Motor neuron (in vitro differentiated cells): ENCODE measurements around the gene SLC16A3. TPM values are rescaled to one million over a fixed set of nuclear protein-coding genes. Genes with fewer than 3 reads are reported as not detected.
A peak's percentile ranks its signal among the peaks of the same experiment; 100 is the strongest.
"Not testable (repeated sequence)": the region's sequence is repeated elsewhere in the genome, so short reads cannot be mapped to it uniquely, and the experiment has no call there.

Experiments
- ATAC-seq, 8 experiments: fragments of 200-7000 bp; cut with Tn5 transposase; replicated peaks in 6 of 8; 2 replicates each; pipeline ENCODE4 v1.8.0; 2021; ENCODE audit warnings: mild to moderate bottlenecking in 8 of 8, moderate library complexity in 8 of 8
- H3K27ac ChIP-seq, 2 donors: fragments of 250-450 bp; sonication (Bioruptor Pico); 2 replicates each; pipeline ENCODE4 v1.9.0; 2021; ENCODE audit warnings: antibody characterized with exemption in 2 of 2, mild to moderate bottlenecking in 2 of 2, moderate library complexity in 1 of 2
- H3K4me1 ChIP-seq, 2 donors: fragments of 250-450 bp; sonication (Bioruptor Pico); replicated peaks in 1 of 2; 2 replicates each; pipeline ENCODE4 v1.6.1; 2021; ENCODE audit warnings: antibody characterized with exemption in 2 of 2, mild to moderate bottlenecking in 2 of 2, moderate library complexity in 1 of 2
- H3K4me3 ChIP-seq, 5 donors: fragments of 250-450 bp; sonication (Bioruptor Pico); 2 replicates each; pipeline ENCODE4 v1.9.0; 2021; ENCODE audit warnings: antibody characterized with exemption in 5 of 5, mild to moderate bottlenecking in 5 of 5, moderate library complexity in 4 of 5
- WGBS, 10 experiments: fragments of 450-650 bp; shearing (Covaris generic); methylation state at CpG; one replicate each; pipeline ENCODE4 v1.0.0; 2022; 5-methylcytosine and 5-hydroxymethylcytosine counted together
- in situ Hi-C, 9 experiments: fragments of 400-800 bp; cut with MboI; loops; one replicate each; pipeline ENCODE4 v1.15.0; 2021; ENCODE audit warnings: low sequenced_read_pairs in 9 of 9, low pct_unique_long_range_greater_than_20kb in 2 of 9; ENCODE audit not compliant: unreplicated experiment in 9 of 9
- total RNA-seq, 8 experiments: library from RNA; unstranded; fragments of 300-600 nt; gene quantifications; 2 replicates each; pipeline versions ENCODE4 v1.2.3 to v1.2.4, GENCODE V29; 2022

Gene SLC16A3
- total RNA-seq, 8 experiments from 2014 or later: 7.6 to 117 (median 16.2) TPM

- Histone ChIP-seq H3K4me1 (no peaks in the 10 kb centered on the region), H3K4me3 (no peak overlapping the region), H3K27ac (no peak overlapping the region)
- in situ Hi-C loops: no loop called here
- 20 to 100% (median 90%) methylated on average over 1 to 14 of the region's 25 CpGs; no CpG with 5 or more reads in 1 of the 10 experiments for WGBS, 10 experiments
- no peak for ATAC-seq
Measured at GRCh38 chr17:82195675-82196672, 32.9 kb upstream of the SLC16A3 start.

GRCh38 chr17:82198092-82198491 is 30.8 kb upstream of the SLC16A3 start:
- in situ Hi-C loops: no loop called here
- Histone ChIP-seq H3K4me3 (no peak overlapping the region), H3K27ac (no peak overlapping the region), H3K4me1 (no peaks in the 10 kb centered on the region)
- no peak for ATAC-seq
- WGBS, 10 experiments: 82 to 100% (median 95%) methylated on average over 1 to 3 of the region's 4 CpGs; no CpG with 5 or more reads in 4 of the 10 experiments

- WGBS, 10 experiments: 80 to 100% (median 93%) methylated on average over 1 to 8 of the region's 12 CpGs; no CpG with 5 or more reads in 2 of the 10 experiments
- ATAC-seq: no peak
- in situ Hi-C loops: no loop called here
- no peaks in the 10 kb centered on the region for H3K4me1 ChIP-seq
- no peak overlapping the region for H3K27ac ChIP-seq
- H3K4me3 ChIP-seq: no peak overlapping the region
Measured at GRCh38 chr17:82199496-82199895, 29.3 kb upstream of the SLC16A3 start.

DNA sequence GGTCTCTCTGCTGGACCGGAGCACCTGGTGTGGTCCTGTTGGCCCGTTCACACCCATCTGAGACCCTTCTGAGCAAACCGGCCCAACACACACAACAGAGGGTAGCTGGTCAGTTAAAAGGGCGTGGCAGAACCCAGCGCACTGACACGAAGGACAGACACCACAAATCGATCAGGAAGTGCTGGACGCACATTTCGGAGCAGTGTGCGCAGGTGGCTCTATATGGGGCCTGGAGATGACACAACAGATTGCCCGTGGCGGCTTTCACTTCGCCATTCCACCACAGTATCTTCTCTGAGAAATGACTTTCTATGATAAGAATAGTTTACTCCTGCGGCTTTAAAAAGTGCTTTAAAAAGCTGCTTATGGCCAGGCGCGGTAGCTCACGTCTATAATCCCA is 28.7 kb upstream of the SLC16A3 start:
- in situ Hi-C loops: no loop called here
- ATAC-seq: no peak

DNA sequence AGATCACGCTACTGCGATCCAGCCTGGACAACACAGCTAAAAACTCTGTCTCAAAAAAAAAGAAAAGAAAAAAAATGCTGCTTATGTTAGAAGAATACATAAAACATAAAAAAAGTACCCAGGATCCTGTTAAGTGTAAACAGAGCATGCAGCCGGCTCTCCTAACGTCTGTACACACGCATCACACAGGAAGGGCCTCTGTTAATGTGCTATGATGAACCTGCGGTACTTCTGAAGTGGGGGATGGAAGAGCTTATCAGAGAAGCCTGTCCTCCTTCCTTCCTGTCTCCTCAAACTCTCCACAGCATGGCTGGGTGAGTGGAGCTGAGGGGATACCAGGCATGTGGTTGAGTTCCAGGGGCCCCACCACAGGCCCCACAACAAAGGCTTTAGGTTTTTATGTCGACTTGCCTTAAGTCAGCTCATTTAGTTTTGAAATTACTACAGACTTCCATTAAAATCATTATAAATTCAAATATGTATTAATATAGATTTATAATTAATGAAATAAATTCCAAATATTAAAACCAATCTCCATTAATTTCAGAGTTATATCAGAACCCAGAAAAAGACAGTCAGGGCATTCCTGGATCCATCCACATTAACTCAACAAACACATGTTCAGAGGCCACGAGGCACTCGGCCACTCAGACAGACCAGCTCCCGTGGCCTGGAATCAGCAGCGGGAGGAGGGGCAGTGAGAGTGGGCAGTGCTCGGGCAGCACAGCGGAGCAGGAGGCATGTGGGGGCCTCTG is 27.9 kb upstream of the SLC16A3 start:
- 76 to 100% (median 95%) methylated on average over 1 to 7 of the region's 13 CpGs; no CpG with 5 or more reads in 1 of the 10 experiments for WGBS, 10 experiments
- Histone ChIP-seq H3K4me3 (no peak overlapping the region), H3K27ac (no peak overlapping the region), H3K4me1 (peaks cover 7 to 10% of the 10 kb centered on the region in 2 donors)
- ATAC-seq: no peak
- in situ Hi-C loops: no loop called here

More for the DNA sequence above, 28.7 kb upstream of the SLC16A3 start:
- no peak overlapping the region for H3K27ac ChIP-seq
- H3K4me3 ChIP-seq: no peak overlapping the region
- WGBS, 10 experiments: 91 to 100% (median 98%) methylated on average over 1 to 14 of the region's 17 CpGs; no CpG with 5 or more reads in 2 of the 10 experiments
- peaks cover under 1 to 4% of the 10 kb centered on the region in 2 donors for H3K4me1 ChIP-seq

DNA sequence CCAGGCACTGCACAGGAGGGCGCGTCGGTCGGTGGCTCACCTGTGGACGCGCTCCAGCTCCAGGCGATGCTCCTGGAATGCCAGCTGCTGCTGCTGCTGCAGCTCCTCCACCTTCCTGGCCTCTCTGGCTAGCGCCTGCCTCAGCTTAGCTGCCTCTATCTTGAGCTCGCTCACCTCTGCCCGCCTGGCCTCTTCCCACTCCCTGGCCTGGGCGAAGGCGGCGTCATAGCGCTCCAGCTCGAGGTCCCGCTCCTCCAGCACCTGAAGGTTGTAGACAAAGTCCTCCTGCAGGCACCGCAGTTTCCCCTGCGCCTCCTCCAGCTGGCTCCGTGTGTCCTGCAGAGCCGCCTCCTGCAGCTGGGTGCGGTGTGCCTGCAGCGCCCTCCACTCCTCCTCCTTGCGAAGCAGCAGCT is 27.3 kb upstream of the SLC16A3 start:
- in situ Hi-C loops: no loop called here
- WGBS, 10 experiments: 80 to 100% (median 92%) methylated on average over 1 to 7 of the region's 23 CpGs; no CpG with 5 or more reads in 5 of the 10 experiments
- H3K4me1 ChIP-seq: peaks cover 13 to 16% of the 10 kb centered on the region in 2 donors
- H3K4me3 ChIP-seq: no peak overlapping the region
- ATAC-seq: no peak
- H3K27ac ChIP-seq: no peak overlapping the region

DNA sequence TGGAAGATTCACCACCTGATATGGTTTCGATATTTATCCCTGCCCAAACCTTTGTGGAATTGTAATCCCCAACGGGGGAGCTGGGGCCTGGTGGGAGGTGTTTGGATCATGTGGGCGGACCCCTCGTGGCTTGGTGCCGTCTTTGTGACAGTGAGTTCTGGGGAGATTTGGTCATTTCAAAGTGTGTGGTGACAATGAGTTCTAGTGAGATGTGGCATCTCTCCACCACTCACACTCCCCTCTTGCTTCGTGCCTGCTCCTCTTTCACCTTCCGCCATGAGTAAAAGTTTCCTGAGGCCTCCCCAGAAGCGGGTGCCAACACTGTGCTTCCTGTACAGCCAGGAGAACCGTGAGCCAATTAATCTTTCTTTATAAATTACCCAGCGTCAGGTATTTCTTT is 25.9 kb upstream of the SLC16A3 start:
- Histone ChIP-seq H3K27ac (no peak overlapping the region), H3K4me1 (peaks cover 14 to 16% of the 10 kb centered on the region in 2 donors), H3K4me3 (no peak overlapping the region)
- in situ Hi-C loops: no loop called here
- no peak for ATAC-seq
- 66 to 100% (median 100%) methylated on average over 1 to 10 of the region's 10 CpGs; no CpG with 5 or more reads in 1 of the 10 experiments for WGBS, 10 experiments

DNA sequence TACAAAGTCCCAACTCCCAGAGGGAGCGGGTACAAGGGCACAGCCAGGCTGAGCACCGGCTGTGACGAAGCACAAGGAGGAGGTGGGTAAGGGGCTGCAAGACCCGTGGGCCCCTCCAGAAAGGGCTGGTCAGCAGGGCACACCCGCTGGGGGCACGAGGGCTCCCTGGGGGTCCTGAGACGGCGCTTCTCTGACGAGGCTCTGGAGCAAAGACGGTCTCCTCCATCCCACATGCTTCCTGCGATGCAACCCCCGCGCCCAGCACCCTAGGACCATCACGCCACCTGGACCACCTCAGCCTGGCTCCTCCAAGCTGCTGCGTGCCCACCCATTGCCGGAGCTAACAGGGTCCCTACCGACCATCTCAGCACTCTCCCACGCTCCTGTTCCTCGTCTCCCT is 24.9 kb upstream of the SLC16A3 start:
- WGBS, 10 experiments: 86 to 100% (median 100%) methylated on average over 1 to 7 of the region's 19 CpGs; no CpG with 5 or more reads in 7 of the 10 experiments
- H3K4me3 ChIP-seq: no peak overlapping the region
- no peak for ATAC-seq
- in situ Hi-C loops: no loop called here
- peaks cover 14 to 16% of the 10 kb centered on the region in 2 donors for H3K4me1 ChIP-seq
- no peak overlapping the region for H3K27ac ChIP-seq

DNA sequence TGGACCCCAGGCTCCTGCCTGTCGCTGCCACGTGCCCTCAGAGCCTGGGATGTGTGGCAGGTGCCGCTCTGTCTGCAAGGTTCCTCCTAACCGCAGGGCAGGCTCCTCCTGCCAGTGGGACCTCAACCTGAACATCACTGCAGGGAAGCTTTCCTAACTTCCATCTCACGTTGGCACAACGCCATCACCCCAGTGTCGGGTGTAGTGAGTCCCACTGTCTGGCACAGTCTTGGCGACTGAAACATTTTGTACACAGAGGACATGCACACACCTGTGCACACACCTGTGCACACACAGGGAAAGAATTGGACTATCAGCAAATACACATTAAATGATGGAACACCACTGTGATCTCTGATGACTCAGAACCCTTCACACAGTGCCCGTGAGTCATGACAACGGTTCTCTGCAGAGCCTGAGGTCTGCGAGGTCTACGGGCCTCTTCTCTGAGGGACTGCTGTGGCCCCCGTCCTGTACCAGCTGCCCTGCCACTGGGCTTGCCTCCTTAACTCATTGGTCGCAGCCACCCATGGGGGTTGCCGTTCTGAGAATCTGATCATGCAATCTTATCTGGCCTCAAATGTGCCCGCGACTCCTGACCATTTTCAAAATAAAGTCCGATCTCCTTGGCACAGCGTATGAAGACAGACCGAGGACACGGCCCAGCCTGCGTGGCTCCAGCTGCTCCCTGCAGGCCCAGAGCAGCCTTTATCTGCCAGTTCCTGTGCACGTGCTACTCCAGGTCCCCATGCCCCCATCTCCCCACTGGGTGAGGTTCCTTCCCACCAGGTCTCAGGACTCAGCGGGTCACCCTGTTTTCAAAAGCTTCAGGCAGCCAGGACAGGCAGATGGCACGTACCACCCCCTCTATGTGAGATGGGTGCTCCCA is 23.8 kb upstream of the SLC16A3 start:
- H3K4me3 ChIP-seq: no peak overlapping the region
- WGBS, 10 experiments: 40 to 100% (median 71%) methylated on average over 1 to 8 of the region's 25 CpGs; no CpG with 5 or more reads in 3 of the 10 experiments
- in situ Hi-C loops: no loop called here
- peak in 7 of 8 experiments; percentile 6 to 73 (median 30) for ATAC-seq
- peak overlapping the region; percentile 79 to 83 for H3K27ac ChIP-seq
- peaks cover 14 to 16% of the 10 kb centered on the region in 2 donors for H3K4me1 ChIP-seq

- 0 to 23% (median 16%) methylated on average over 1 to 8 of the region's 21 CpGs; no CpG with 5 or more reads in 4 of the 10 experiments for WGBS, 10 experiments
- H3K4me3 ChIP-seq: no peak overlapping the region
- in situ Hi-C loops: no loop called here
- ATAC-seq: peak; percentile 79 to 97 (median 87)
- H3K4me1 ChIP-seq: peaks cover 14 to 16% of the 10 kb centered on the region in 2 donors
- peak overlapping the region; percentile 79 to 83 for H3K27ac ChIP-seq
Measured at GRCh38 chr17:82205720-82206508, 22.9 kb upstream of the SLC16A3 start.

GRCh38 chr17:82210655-82211054 is 18.2 kb upstream of the SLC16A3 start:
- WGBS, 10 experiments: 80 to 100% (median 98%) methylated on average over 1 to 8 of the region's 11 CpGs; no CpG with 5 or more reads in 1 of the 10 experiments
- H3K27ac ChIP-seq, H3K4me3 ChIP-seq, ATAC-seq, in situ Hi-C loops: not testable (repeated sequence)
- H3K4me1 ChIP-seq: peaks cover 15 to 16% of the 10 kb centered on the region in 2 donors
